A549 (cell line): ENCODE measurements around the gene SELENOW. TPM values are rescaled to one million over a fixed set of nuclear protein-coding genes. Genes with fewer than 3 reads are reported as not detected.

Source experiments
- ATAC-seq, 2 experiments: fragments of 200-7000 bp in 1 of 2; fragments of >200 bp in 1 of 2; cut with Nextera tagmentation in 1 of 2; cut with Tn5 transposase in 1 of 2; 3 replicates each; pipeline versions ENCODE4 v1.8.0 to v1.9.1; 2018 to 2020; ENCODE audit warnings: mild to moderate bottlenecking in 1 of 2, moderate library complexity in 1 of 2
- CTCF ChIA-PET: fragments of 300-600 bp; sonication (Branson Sonifier 250); formaldehyde crosslinking; extraction: SDS; loops from one replicate; lab custom pipeline; 2021; ENCODE audit warnings: antibody characterized with exemption, inconsistent platforms; lab: Yijun Ruan, JAX
- POLR2A ChIA-PET: fragments of 350-600 bp; formaldehyde crosslinking; extraction: SDS; loops from one replicate; lab custom pipeline; 2021; ENCODE audit warnings: antibody characterized with exemption, inconsistent platforms; lab: Yijun Ruan, JAX
- DNase-seq, 2 experiments: peaks; one replicate each; pipeline versions ENCODE4 v3.0.0 to v3.0.0-alpha.2; 2011 to 2016; ENCODE audit warnings: low read depth in 1 of 2, low spot score in 1 of 2
- FAIRE-seq: peaks from 2 replicates; lab custom pipeline; 2011; peaks lifted over from hg19 to GRCh38; lab: Jason Lieb, UNC
- H3K27ac ChIP-seq, 2 experiments: fragments of >200 bp; sonication (Bioruptor Twin); formaldehyde crosslinking; 3 replicates each; pipeline ENCODE4 v1.5.1; 2016 to 2017
- H3K4me1 ChIP-seq: fragments of >200 bp; sonication (Bioruptor Twin); formaldehyde crosslinking; 3 replicates; pipeline ENCODE4 v1.6.1; 2016
- H3K4me2 ChIP-seq: fragments of >200 bp; sonication (Bioruptor Twin); formaldehyde crosslinking; 3 replicates; pipeline ENCODE4 v1.6.1; 2016
- H3K4me3 ChIP-seq: fragments of >200 bp; sonication (Bioruptor Twin); formaldehyde crosslinking; 3 replicates; pipeline ENCODE4 v1.5.1; 2016
- H3K9me3 ChIP-seq: fragments of >200 bp; sonication (Bioruptor Twin); formaldehyde crosslinking; 3 replicates; pipeline ENCODE4 v1.6.1; 2016
- EHF ChIP-seq: fragments of 250-450 bp; sonication (Bioruptor Pico); IDR thresholded peaks from 2 replicates; pipeline ENCODE4 v1.5.0; 2020; ENCODE audit warnings: mild to moderate bottlenecking
- EHMT2 ChIP-seq: fragments of 200-600 bp; sonication (generic); IDR thresholded peaks from 2 replicates; pipeline ENCODE4 v1.6.1; 2016; ENCODE audit warnings: antibody characterized with exemption, low read depth, mild to moderate bottlenecking, moderate library complexity
- EP300 ChIP-seq, 2 experiments: fragments of >200 bp; sonication (Bioruptor Twin); formaldehyde crosslinking; IDR thresholded peaks; 2 replicates in 1 of 2; 3 replicates in 1 of 2; pipeline ENCODE4 v1.6.1; 2016 to 2017
- ESRRA ChIP-seq: fragments of 150-350 bp; IDR thresholded peaks from 2 replicates; pipeline ENCODE4 v1.6.1; 2014; ENCODE audit warnings: mild to moderate bottlenecking, low read length, borderline replicate concordance
- FOSL2 ChIP-seq, 2 experiments: fragments of 450-650 bp in 1 of 2; fragments of >200 bp in 1 of 2; sonication (Bioruptor Twin) in 1 of 2; formaldehyde crosslinking; IDR thresholded peaks; 2 replicates each; pipeline versions ENCODE4 v1.5.0 to v1.6.1; 2016 to 2020; ENCODE audit warnings: mild to moderate bottlenecking in 1 of 2, moderate library complexity in 1 of 2
- FOXS1 ChIP-seq: fragments of 250-450 bp; sonication (Bioruptor Pico); IDR thresholded peaks from 2 replicates; pipeline ENCODE4 v1.5.0; 2020; ENCODE audit warnings: mild to moderate bottlenecking, moderate library complexity
- GATA3 ChIP-seq: IDR thresholded peaks from 2 replicates; pipeline ENCODE4 v1.6.1; 2012; ENCODE audit warnings: borderline replicate concordance
- HEYL ChIP-seq: fragments of 250-450 bp; sonication (Bioruptor Pico); IDR thresholded peaks from 2 replicates; pipeline ENCODE4 v1.8.0; 2021; ENCODE audit warnings: mild to moderate bottlenecking, moderate library complexity
- HOXB13 ChIP-seq: fragments of 250-450 bp; sonication (Bioruptor Pico); IDR thresholded peaks from 2 replicates; pipeline ENCODE4 v1.5.0; 2020; ENCODE audit warnings: low read depth, mild to moderate bottlenecking, moderate library complexity
- HOXB5 ChIP-seq: fragments of 250-450 bp; sonication (Bioruptor Pico); IDR thresholded peaks from 2 replicates; pipeline ENCODE4 v1.5.0; 2020; ENCODE audit warnings: mild to moderate bottlenecking, moderate library complexity
- JUNB ChIP-seq: fragments of >200 bp; sonication (Bioruptor Twin); formaldehyde crosslinking; IDR thresholded peaks from 2 replicates; pipeline ENCODE4 v1.6.1; 2016
- KDM1A ChIP-seq: fragments of 200-600 bp; sonication (generic); IDR thresholded peaks from 2 replicates; pipeline ENCODE4 v1.6.1; 2016; ENCODE audit warnings: low read depth, mild to moderate bottlenecking
- KDM5A ChIP-seq: fragments of 200-600 bp; sonication (generic); IDR thresholded peaks from 2 replicates; pipeline ENCODE4 v1.6.1; 2016; ENCODE audit warnings: antibody characterized with exemption, mild to moderate bottlenecking
- NR3C1 ChIP-seq: fragments of >200 bp; sonication (Bioruptor Twin); formaldehyde crosslinking; IDR thresholded peaks from 3 replicates; pipeline ENCODE4 v1.6.1; 2017
- PHF8 ChIP-seq: fragments of 200-600 bp; sonication (generic); IDR thresholded peaks from 2 replicates; pipeline ENCODE4 v1.6.1; 2016; ENCODE audit warnings: low read depth, mild to moderate bottlenecking, antibody characterized with exemption, moderate library complexity, borderline replicate concordance
- POLR2AphosphoS2 ChIP-seq: conservative IDR thresholded peaks from 2 replicates; pipeline ENCODE4 v1.6.1; 2012; ENCODE audit warnings: low read length, improper control_type of control experiment, inconsistent platforms
- RARB ChIP-seq: fragments of 250-450 bp; sonication (Bioruptor Pico); IDR thresholded peaks from 2 replicates; pipeline ENCODE4 v1.8.0; 2021; ENCODE audit warnings: mild to moderate bottlenecking, moderate library complexity
- RCOR1 ChIP-seq: fragments of 150-350 bp; IDR thresholded peaks from 2 replicates; pipeline ENCODE4 v1.6.1; 2014; ENCODE audit warnings: antibody characterized with exemption, low read length, low read depth
- RNF2 ChIP-seq: fragments of 200-600 bp; sonication (generic); IDR thresholded peaks from 2 replicates; pipeline ENCODE4 v1.6.1; 2016; ENCODE audit warnings: low read depth, mild to moderate bottlenecking, antibody characterized with exemption, moderate library complexity, borderline replicate concordance
- SREBF2 ChIP-seq: fragments of 450-650 bp; IDR thresholded peaks from 2 replicates; pipeline ENCODE4 v1.6.1; 2014; ENCODE audit warnings: mild to moderate bottlenecking, moderate library complexity
- ZFP36 ChIP-seq: fragments of 450-650 bp; IDR thresholded peaks from 2 replicates; pipeline ENCODE4 v1.6.1; 2014; ENCODE audit warnings: borderline replicate concordance; ENCODE audit not compliant: partially characterized antibody
- WGBS: methylation state at CpG from one replicate; pipeline ENCODE4 v1.1.6; 2017; ENCODE audit errors: missing lambda C conversion rate; 5-methylcytosine and 5-hydroxymethylcytosine counted together
- polyA plus RNA-seq, 4 experiments: library from polyadenylated mRNA; depleted of rRNA in 3 of 4; stranded (reverse); fragments of >200 nt; fragmentation: RNase III in 1 of 4; extraction: RNeasy Plus Mini Kit Qiagen cat#74134 plus additional on column Dnase treatment in 1 of 4; gene quantifications; 2 replicates in 3 of 4; 3 replicates in 1 of 4; pipeline ENCODE4 v1.2.3, GENCODE V29; 2011 to 2017
- TF ChIP-seq, protein P1 (sequence below): IDR thresholded peaks from 2 replicates; pipeline ENCODE4 v1.6.1; 2012
- TF ChIP-seq, protein P2 (sequence below): fragments of >200 bp; sonication (Bioruptor Twin); formaldehyde crosslinking; IDR thresholded peaks from 2 replicates; pipeline ENCODE4 v1.6.1; 2016
- TF ChIP-seq, protein P3 (sequence below): IDR thresholded peaks from 2 replicates; pipeline ENCODE4 v1.6.1; 2012
- TF ChIP-seq, protein P4 (sequence below): fragments of 150-350 bp; IDR thresholded peaks from 2 replicates; pipeline ENCODE4 v1.6.1; 2014; ENCODE audit warnings: low read depth, mild to moderate bottlenecking, low read length
- TF ChIP-seq, protein P5 (sequence below): fragments of 450-650 bp; IDR thresholded peaks from 2 replicates; pipeline ENCODE4 v1.6.1; 2014; ENCODE audit warnings: antibody characterized with exemption

Gene SELENOW
- polyA plus RNA-seq, 2 of the 4 experiments (the other 2 are of a cell fraction) = 114 to 155 TPM

DNA sequence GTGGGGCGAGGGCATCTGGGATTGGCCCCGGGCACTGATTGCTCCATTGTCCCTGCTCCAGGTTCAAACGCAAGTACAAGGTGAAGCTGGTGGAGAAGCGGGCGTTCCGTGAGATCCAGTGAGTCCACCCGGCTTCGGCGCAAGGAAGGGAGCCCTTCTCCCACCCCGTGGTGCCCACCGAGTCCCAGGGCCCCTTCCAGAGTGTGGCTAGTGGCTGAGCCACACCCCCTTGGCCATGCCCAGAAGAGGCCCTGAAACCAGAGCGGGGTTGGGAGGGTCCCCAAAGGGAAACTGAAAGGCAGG is 21.9 kb upstream of the SELENOW start:
- H3K4me1 ChIP-seq = no peaks in the 10 kb centered on the region; the same call in 2 of the 3 replicates
- no peak for TF ChIP-seq JUNB
- TF ChIP-seq KDM1A = no peak
- no peak for TF ChIP-seq KDM5A
- TF ChIP-seq ZFP36 = no peak
- TF ChIP-seq, protein P1, sequence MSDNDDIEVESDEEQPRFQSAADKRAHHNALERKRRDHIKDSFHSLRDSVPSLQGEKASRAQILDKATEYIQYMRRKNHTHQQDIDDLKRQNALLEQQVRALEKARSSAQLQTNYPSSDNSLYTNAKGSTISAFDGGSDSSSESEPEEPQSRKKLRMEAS = no peak
- no peak for TF ChIP-seq FOSL2 (IDR thresholded peaks at IDR 0.05)
- TF ChIP-seq FOSL2 (CRISPR knock-in tag; IDR thresholded peaks at IDR 0.05) = no peak
- TF ChIP-seq RARB (CRISPR knock-in tag) = no peak
- TF ChIP-seq, protein P2, sequence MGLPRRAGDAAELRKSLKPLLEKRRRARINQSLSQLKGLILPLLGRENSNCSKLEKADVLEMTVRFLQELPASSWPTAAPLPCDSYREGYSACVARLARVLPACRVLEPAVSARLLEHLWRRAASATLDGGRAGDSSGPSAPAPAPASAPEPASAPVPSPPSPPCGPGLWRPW = no peak
- no peak for TF ChIP-seq RCOR1
- TF ChIP-seq POLR2AphosphoS2 = no peak
- H3K9me3 ChIP-seq = no peaks in the 10 kb centered on the region
- 92% methylated on average over 12 of the region's 12 CpGs for WGBS
- ATAC-seq = no peak; a peak in 1 of 6 replicates
- ChIA-PET POLR2A (interaction anchor here (0.5 to 1.1 kb wide), 2 partner anchors 11 to 342 kb away, joined by 3 read pairs; partner anchors contain the start of gene NOP53), CTCF (interaction anchor here (0.8 to 42.0 kb wide), 7 partner anchors 9 to 48 kb away, joined by 4 to 1389 read pairs (median 16); partner anchors contain the start of gene EHD2)
- DNase-seq = no peak
- H3K27ac ChIP-seq = no peak overlapping the region
- no peak for FAIRE-seq
- H3K4me2 ChIP-seq = no peak overlapping the region
- no peak overlapping the region for H3K4me3 ChIP-seq

DNA sequence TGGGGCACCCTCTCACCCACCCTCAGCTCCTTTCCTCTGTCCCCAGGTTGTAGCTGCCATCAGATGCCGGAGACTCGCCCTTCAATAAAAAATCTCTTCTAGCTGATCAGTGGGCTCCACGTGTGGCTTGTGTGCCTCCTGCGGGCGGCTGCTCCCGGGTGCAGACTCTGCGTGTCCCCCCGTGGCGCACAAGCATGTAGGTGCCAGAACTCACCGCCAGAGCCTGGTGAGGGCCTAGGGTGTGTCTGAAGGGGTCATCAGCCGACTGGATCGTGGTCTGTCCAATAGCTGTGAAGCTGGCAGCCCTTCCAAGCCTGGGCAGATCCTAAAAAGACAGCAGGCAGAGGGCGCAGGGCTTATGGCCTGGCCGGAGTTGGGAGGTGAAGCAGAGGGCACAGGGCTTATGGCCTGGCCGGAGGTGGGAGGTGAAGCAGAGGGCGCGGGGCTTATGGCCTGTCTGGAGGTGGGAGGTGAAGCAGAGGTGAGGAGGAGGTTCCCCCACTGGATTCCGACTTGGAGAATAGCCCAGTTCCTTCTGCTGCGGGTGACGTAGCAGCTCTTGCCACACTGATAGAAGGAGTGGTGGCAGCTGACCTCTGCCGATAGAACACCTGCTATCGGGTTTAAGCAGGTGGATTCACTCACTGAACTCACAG is 21.4 kb upstream of the SELENOW start:
- no peak for FAIRE-seq

More for the DNA sequence above, 21.4 kb upstream of the SELENOW start:
- ATAC-seq (peak; percentile 5 to 11; a peak in 3 of 6 replicates), DNase-seq (no peak)
- H3K4me3 ChIP-seq = no peak overlapping the region
- no peaks in the 10 kb centered on the region; the same call in 2 of the 3 replicates for H3K4me1 ChIP-seq
- no peak for TF ChIP-seq PHF8
- TF ChIP-seq, protein P2 = no peak
- no peak for TF ChIP-seq SREBF2
- TF ChIP-seq, protein P3, sequence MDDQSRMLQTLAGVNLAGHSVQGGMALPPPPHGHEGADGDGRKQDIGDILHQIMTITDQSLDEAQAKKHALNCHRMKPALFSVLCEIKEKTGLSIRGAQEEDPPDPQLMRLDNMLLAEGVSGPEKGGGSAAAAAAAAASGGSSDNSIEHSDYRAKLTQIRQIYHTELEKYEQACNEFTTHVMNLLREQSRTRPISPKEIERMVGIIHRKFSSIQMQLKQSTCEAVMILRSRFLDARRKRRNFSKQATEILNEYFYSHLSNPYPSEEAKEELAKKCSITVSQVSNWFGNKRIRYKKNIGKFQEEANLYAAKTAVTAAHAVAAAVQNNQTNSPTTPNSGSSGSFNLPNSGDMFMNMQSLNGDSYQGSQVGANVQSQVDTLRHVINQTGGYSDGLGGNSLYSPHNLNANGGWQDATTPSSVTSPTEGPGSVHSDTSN = no peak
- TF ChIP-seq, protein P4, sequence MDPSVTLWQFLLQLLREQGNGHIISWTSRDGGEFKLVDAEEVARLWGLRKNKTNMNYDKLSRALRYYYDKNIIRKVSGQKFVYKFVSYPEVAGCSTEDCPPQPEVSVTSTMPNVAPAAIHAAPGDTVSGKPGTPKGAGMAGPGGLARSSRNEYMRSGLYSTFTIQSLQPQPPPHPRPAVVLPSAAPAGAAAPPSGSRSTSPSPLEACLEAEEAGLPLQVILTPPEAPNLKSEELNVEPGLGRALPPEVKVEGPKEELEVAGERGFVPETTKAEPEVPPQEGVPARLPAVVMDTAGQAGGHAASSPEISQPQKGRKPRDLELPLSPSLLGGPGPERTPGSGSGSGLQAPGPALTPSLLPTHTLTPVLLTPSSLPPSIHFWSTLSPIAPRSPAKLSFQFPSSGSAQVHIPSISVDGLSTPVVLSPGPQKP = no peak
- no peak for TF ChIP-seq NR3C1
- TF ChIP-seq RNF2 = no peak
- TF ChIP-seq POLR2AphosphoS2 = no peak
- TF ChIP-seq GATA3 = no peak
- no peak for TF ChIP-seq EHF (CRISPR knock-in tag)
- no peak for TF ChIP-seq EP300 (IDR thresholded peaks at IDR 0.05)
- TF ChIP-seq HOXB5 (CRISPR knock-in tag) = no peak
- TF ChIP-seq EHMT2 = no peak
- no peak for TF ChIP-seq HOXB13 (CRISPR knock-in tag)
- TF ChIP-seq ESRRA = no peak
- no peak for TF ChIP-seq HEYL (CRISPR knock-in tag)
- TF ChIP-seq, protein P5, sequence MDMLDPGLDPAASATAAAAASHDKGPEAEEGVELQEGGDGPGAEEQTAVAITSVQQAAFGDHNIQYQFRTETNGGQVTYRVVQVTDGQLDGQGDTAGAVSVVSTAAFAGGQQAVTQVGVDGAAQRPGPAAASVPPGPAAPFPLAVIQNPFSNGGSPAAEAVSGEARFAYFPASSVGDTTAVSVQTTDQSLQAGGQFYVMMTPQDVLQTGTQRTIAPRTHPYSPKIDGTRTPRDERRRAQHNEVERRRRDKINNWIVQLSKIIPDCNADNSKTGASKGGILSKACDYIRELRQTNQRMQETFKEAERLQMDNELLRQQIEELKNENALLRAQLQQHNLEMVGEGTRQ = no peak
- no peak for TF ChIP-seq FOXS1 (CRISPR knock-in tag)
- POLR2A ChIA-PET = interaction anchor here (0.6 kb wide), 1 partner anchor 33 kb away, joined by 4 read pairs; no protein-coding TSS in a partner anchor
- H3K27ac ChIP-seq = no peak overlapping the region
- CTCF ChIA-PET = interaction anchor here (0.9 to 42.0 kb wide), 7 partner anchors 8 to 112 kb away, joined by 4 to 1389 read pairs (median 16); partner anchors contain the start of gene EHD2
- 91% methylated on average over 18 of the region's 22 CpGs for WGBS
- H3K9me3 ChIP-seq = no peaks in the 10 kb centered on the region
- H3K4me2 ChIP-seq = no peak overlapping the region
